WTC11 (cell line): ENCODE measurements around the gene FHAD1.

ENCODE experiments used
- ATF2 ChIP-seq: sonication (generic); formaldehyde crosslinking; IDR thresholded peaks from 2 replicates; pipeline ENCODE4 v1.8.1; 2022; ENCODE audit warnings: low read depth, missing genetic modification reagents, borderline replicate concordance
- ATF3 ChIP-seq: sonication (generic); formaldehyde crosslinking; conservative IDR thresholded peaks from 2 replicates; pipeline ENCODE4 v1.8.1; 2022; ENCODE audit warnings: mild to moderate bottlenecking, missing genetic modification reagents
- CTCF ChIP-seq: fragments of 200-600 bp; IDR thresholded peaks from 2 replicates; pipeline ENCODE4 v1.8.0; 2022; ENCODE audit warnings: antibody characterized with exemption
- E2F4 ChIP-seq: sonication (generic); formaldehyde crosslinking; IDR thresholded peaks from 2 replicates; pipeline ENCODE4 v1.8.1; 2022; ENCODE audit warnings: low read depth, mild to moderate bottlenecking, moderate library complexity, missing genetic modification reagents, borderline replicate concordance
- ESRRA ChIP-seq: sonication (generic); formaldehyde crosslinking; IDR thresholded peaks from 2 replicates; pipeline ENCODE4 v1.8.1; 2022; ENCODE audit warnings: mild to moderate bottlenecking, missing genetic modification reagents, borderline replicate concordance
- ETV6 ChIP-seq: sonication (generic); formaldehyde crosslinking; IDR thresholded peaks from 2 replicates; pipeline ENCODE4 v1.8.1; 2022; ENCODE audit warnings: mild to moderate bottlenecking, missing genetic modification reagents
- OVOL2 ChIP-seq: fragments of 250-450 bp; sonication (Bioruptor Pico); IDR thresholded peaks from 2 replicates; pipeline ENCODE4 v1.9.0; 2021; ENCODE audit warnings: mild to moderate bottlenecking, borderline replicate concordance
- STAT6 ChIP-seq: sonication (generic); formaldehyde crosslinking; conservative IDR thresholded peaks from 2 replicates; pipeline ENCODE4 v1.8.1; 2023; ENCODE audit warnings: mild to moderate bottlenecking, low read depth, missing genetic modification reagents, moderate library complexity
- TCF7 ChIP-seq: sonication (generic); formaldehyde crosslinking; IDR thresholded peaks from 2 replicates; pipeline ENCODE4 v1.8.0; 2022; ENCODE audit warnings: mild to moderate bottlenecking, low read depth, missing genetic modification reagents, moderate library complexity
- TEAD4 ChIP-seq: sonication (generic); formaldehyde crosslinking; IDR thresholded peaks from 2 replicates; pipeline ENCODE4 v1.8.0; 2022; ENCODE audit warnings: mild to moderate bottlenecking, missing genetic modification reagents
- ZNF263 ChIP-seq: sonication (generic); formaldehyde crosslinking; IDR thresholded peaks from 2 replicates; pipeline ENCODE4 v1.8.1; 2022; ENCODE audit warnings: low read depth, mild to moderate bottlenecking, moderate library complexity, missing genetic modification reagents
- ZNF532 ChIP-seq: fragments of 250-450 bp; sonication (Bioruptor Pico); IDR thresholded peaks from 2 replicates; pipeline ENCODE4 v1.9.0; 2021; ENCODE audit warnings: mild to moderate bottlenecking, borderline replicate concordance
- TF ChIP-seq, protein P1 (sequence below): sonication (generic); formaldehyde crosslinking; IDR thresholded peaks from 2 replicates; pipeline ENCODE4 v1.8.0; 2022; ENCODE audit warnings: mild to moderate bottlenecking, missing genetic modification reagents
- TF ChIP-seq, protein P2 (sequence below): sonication (generic); formaldehyde crosslinking; IDR thresholded peaks from 2 replicates; pipeline ENCODE4 v1.8.1; 2023; ENCODE audit warnings: mild to moderate bottlenecking, missing genetic modification reagents, moderate library complexity

- no peak for TF ChIP-seq ATF2 (CRISPR knock-in tag)
- no peak for TF ChIP-seq CTCF
- no peak for TF ChIP-seq TCF7 (CRISPR knock-in tag)
- no peak for TF ChIP-seq ETV6
- TF ChIP-seq, protein P1, sequence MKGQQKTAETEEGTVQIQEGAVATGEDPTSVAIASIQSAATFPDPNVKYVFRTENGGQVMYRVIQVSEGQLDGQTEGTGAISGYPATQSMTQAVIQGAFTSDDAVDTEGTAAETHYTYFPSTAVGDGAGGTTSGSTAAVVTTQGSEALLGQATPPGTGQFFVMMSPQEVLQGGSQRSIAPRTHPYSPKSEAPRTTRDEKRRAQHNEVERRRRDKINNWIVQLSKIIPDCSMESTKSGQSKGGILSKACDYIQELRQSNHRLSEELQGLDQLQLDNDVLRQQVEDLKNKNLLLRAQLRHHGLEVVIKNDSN (CRISPR knock-in tag) = no peak
- TF ChIP-seq ESRRA = no peak
- TF ChIP-seq, protein P2, sequence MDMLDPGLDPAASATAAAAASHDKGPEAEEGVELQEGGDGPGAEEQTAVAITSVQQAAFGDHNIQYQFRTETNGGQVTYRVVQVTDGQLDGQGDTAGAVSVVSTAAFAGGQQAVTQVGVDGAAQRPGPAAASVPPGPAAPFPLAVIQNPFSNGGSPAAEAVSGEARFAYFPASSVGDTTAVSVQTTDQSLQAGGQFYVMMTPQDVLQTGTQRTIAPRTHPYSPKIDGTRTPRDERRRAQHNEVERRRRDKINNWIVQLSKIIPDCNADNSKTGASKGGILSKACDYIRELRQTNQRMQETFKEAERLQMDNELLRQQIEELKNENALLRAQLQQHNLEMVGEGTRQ = no peak
- TF ChIP-seq STAT6 = no peak
- no peak for TF ChIP-seq OVOL2 (CRISPR knock-in tag)
- no peak for TF ChIP-seq E2F4 (CRISPR knock-in tag)
- TF ChIP-seq ZNF532 (CRISPR knock-in tag) = no peak
- no peak for TF ChIP-seq ATF3 (CRISPR knock-in tag)
- TF ChIP-seq ZNF263 (CRISPR knock-in tag) = no peak
- no peak for TF ChIP-seq TEAD4 (CRISPR knock-in tag)
Measured at GRCh38 chr1:15275921-15276683, 29.1 kb downstream of the FHAD1 start.
